Neuronal stem cell (in vitro differentiated cells): Measurements from ENCODE around the gene UAP1.

ENCODE experiments used
- DNase-seq: peaks from one replicate; pipeline ENCODE4 v3.0.0-alpha.2; 2013; ENCODE audit warnings: low spot score
- H2AFZ ChIP-seq: one replicate; pipeline ENCODE4 v1.6.1; 2013; ENCODE audit warnings: mild to moderate bottlenecking, low read length, inconsistent platforms
- H2AK5ac ChIP-seq: 2 replicates; pipeline ENCODE4 v1.6.1; 2013; ENCODE audit warnings: low read depth, mild to moderate bottlenecking, inconsistent platforms, low read length, moderate library complexity, mixed read lengths
- H2BK120ac ChIP-seq: 2 replicates; pipeline ENCODE4 v1.6.1; 2013; ENCODE audit warnings: low read depth, mild to moderate bottlenecking, inconsistent platforms, low read length, moderate library complexity, mixed read lengths
- H2BK12ac ChIP-seq: one replicate; pipeline ENCODE4 v1.6.1; 2013; ENCODE audit warnings: low read length, inconsistent platforms
- H2BK15ac ChIP-seq: 2 replicates; pipeline ENCODE4 v1.6.1; 2013; ENCODE audit warnings: mild to moderate bottlenecking, low read length, inconsistent platforms, mixed read lengths
- H2BK5ac ChIP-seq: one replicate; pipeline ENCODE4 v1.6.1; 2013; ENCODE audit warnings: inconsistent platforms, mild to moderate bottlenecking, low read length, moderate library complexity
- H3K14ac ChIP-seq: one replicate; pipeline ENCODE4 v1.6.1; 2013; ENCODE audit warnings: low read length, inconsistent platforms
- H3K18ac ChIP-seq: 2 replicates; pipeline ENCODE4 v1.6.1; 2013; ENCODE audit warnings: low read length, inconsistent platforms
- H3K23ac ChIP-seq: 2 replicates; pipeline ENCODE4 v1.6.1; 2013; ENCODE audit warnings: low read depth, mild to moderate bottlenecking, mixed read lengths, low read length, inconsistent platforms; ENCODE audit not compliant: poor library complexity
- H3K27ac ChIP-seq: replicated peaks from 3 replicates; pipeline ENCODE4 v1.5.1; 2013; ENCODE audit warnings: low read length, inconsistent platforms
- H3K27me3 ChIP-seq, 3 experiments: 2 replicates each; pipeline ENCODE4 v1.6.1; 2013; ENCODE audit warnings: low read length in 3 of 3, mild to moderate bottlenecking in 2 of 3, inconsistent platforms in 1 of 3, low read depth in 1 of 3, mixed read lengths in 1 of 3, moderate library complexity in 1 of 3; ENCODE audit not compliant: control insufficient read depth in 3 of 3, insufficient read depth in 3 of 3
- H3K36me3 ChIP-seq, 2 donors: replicated peaks in 1 of 2; 2 replicates each; pipeline ENCODE4 v1.6.1; 2013; ENCODE audit warnings: low read length in 2 of 2; ENCODE audit not compliant: control insufficient read depth in 2 of 2, insufficient read depth in 2 of 2
- H3K4ac ChIP-seq: 2 replicates; pipeline ENCODE4 v1.6.1; 2013; ENCODE audit warnings: inconsistent platforms, mild to moderate bottlenecking, low read length, moderate library complexity
- H3K4me1 ChIP-seq, 2 donors: 1 replicate in 1 of 2; 2 replicates in 1 of 2; pipeline ENCODE4 v1.6.1; 2013; ENCODE audit warnings: low read length in 2 of 2, low read depth in 1 of 2; ENCODE audit not compliant: control insufficient read depth in 2 of 2, insufficient read depth in 1 of 2
- H3K4me2 ChIP-seq: one replicate; pipeline ENCODE4 v1.6.1; 2013; ENCODE audit warnings: mild to moderate bottlenecking, low read length, inconsistent platforms; ENCODE audit not compliant: insufficient read depth, poor library complexity, severe bottlenecking
- H3K4me3 ChIP-seq, 2 donors: 2 replicates each; pipeline ENCODE4 v1.5.1; 2013; ENCODE audit warnings: low read length in 2 of 2, mild to moderate bottlenecking in 2 of 2, inconsistent platforms in 1 of 2, moderate library complexity in 1 of 2
- H3K79me1 ChIP-seq: one replicate; pipeline ENCODE4 v1.6.1; 2013; ENCODE audit warnings: low read depth, mild to moderate bottlenecking, inconsistent platforms, low read length, moderate library complexity
- H3K9ac ChIP-seq: one replicate; pipeline ENCODE4 v1.6.1; 2013; ENCODE audit warnings: mild to moderate bottlenecking, low read depth, low read length, inconsistent platforms; ENCODE audit not compliant: poor library complexity
- H3K9me3 ChIP-seq, 2 donors: replicated peaks in 1 of 2; 2 replicates each; pipeline versions ENCODE3 to v1.6.1; 2013; ENCODE audit warnings: low read length in 2 of 2, mild to moderate bottlenecking in 2 of 2, inconsistent platforms in 1 of 2, low read depth in 1 of 2, mixed read lengths in 1 of 2, moderate library complexity in 1 of 2; ENCODE audit not compliant: control insufficient read depth in 2 of 2, insufficient read depth in 1 of 2
- H4K8ac ChIP-seq: one replicate; pipeline ENCODE4 v1.6.1; 2013; ENCODE audit warnings: low read depth, mild to moderate bottlenecking, inconsistent platforms, low read length, moderate library complexity
- H4K91ac ChIP-seq: one replicate; pipeline ENCODE4 v1.6.1; 2013; ENCODE audit warnings: low read length, low read depth, mild to moderate bottlenecking, inconsistent platforms; ENCODE audit not compliant: poor library complexity
- WGBS, 2 donors: extraction: QIAGEN DNeasy Blood & Tissue Kit; methylation state at CpG; one replicate each; pipeline ENCODE4 v1.1.7; 2013; ENCODE audit warnings: missing lambda C conversion rate in 2 of 2, mixed read lengths in 1 of 2; ENCODE audit not compliant: insufficient read length in 2 of 2, insufficient replicate concordance in 1 of 2; ENCODE audit errors: extremely low coverage in 2 of 2; 5-methylcytosine and 5-hydroxymethylcytosine counted together

The UAP1 gene

GRCh38 chr1:162605225-162605927 is 43.9 kb downstream of the UAP1 start:
- Histone ChIP-seq H3K18ac (no peak overlapping the region), H3K4me1 (no peaks in the 10 kb centered on the region), H4K91ac (no peak overlapping the region), H2BK120ac (no peak overlapping the region), H3K4me3 (no peak overlapping the region), H4K8ac (no peak overlapping the region), H3K4ac (no peak overlapping the region), H3K27me3 (no peaks in the 10 kb centered on the region), H3K14ac (no peak overlapping the region), H2BK15ac (no peak overlapping the region), H3K9ac (no peak overlapping the region), H2BK12ac (no peak overlapping the region), H2AK5ac (no peak overlapping the region), H3K9me3 (no peaks in the 10 kb centered on the region), H3K27ac (no peak overlapping the region), H3K4me2 (no peak overlapping the region), H2BK5ac (no peak overlapping the region), H3K23ac (no peak overlapping the region), H3K79me1 (no peaks in the 10 kb centered on the region), H2AFZ (no peak overlapping the region), H3K36me3 (peaks cover 2 to 28% of the 10 kb centered on the region in 2 donors)
- DNase-seq = no peak
- 100% methylated on average over 1 of the region's 3 CpGs; no CpG with 5 or more reads in 1 of the 2 donors for WGBS, 2 donors

DNA sequence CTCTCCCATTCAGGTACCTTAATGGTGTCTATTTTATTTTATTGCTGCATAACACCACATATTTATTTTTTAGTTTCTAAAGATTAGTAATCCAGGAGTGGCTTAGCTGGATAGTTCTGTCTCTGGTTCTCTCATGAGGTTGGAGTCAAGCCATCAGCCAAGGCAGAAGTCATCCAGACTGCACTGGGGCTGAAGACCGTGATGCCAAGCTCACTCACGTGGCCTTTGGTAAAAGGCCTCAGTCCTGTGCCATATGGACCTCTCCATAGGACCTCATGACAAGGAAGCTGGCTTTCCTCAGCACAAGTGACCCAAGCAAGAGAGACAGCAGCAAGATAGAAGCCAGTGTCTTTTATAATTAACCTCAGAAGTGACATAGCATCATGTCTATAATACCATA is 47.8 kb downstream of the UAP1 start:
- Histone ChIP-seq H3K4me2 (no peak overlapping the region), H2AFZ (no peak overlapping the region), H3K14ac (no peak overlapping the region), H3K23ac (no peak overlapping the region), H3K36me3 (no peaks in the 10 kb centered on the region), H2BK120ac (no peak overlapping the region), H3K79me1 (no peaks in the 10 kb centered on the region), H2BK15ac (no peak overlapping the region), H4K91ac (no peak overlapping the region), H3K4ac (no peak overlapping the region), H3K9me3 (no peaks in the 10 kb centered on the region), H2BK5ac (no peak overlapping the region), H3K9ac (no peak overlapping the region), H3K4me1 (peaks cover 0 to 2% of the 10 kb centered on the region in 2 donors), H3K27ac (no peak overlapping the region), H3K4me3 (no peak overlapping the region), H2AK5ac (no peak overlapping the region), H4K8ac (no peak overlapping the region), H3K18ac (no peak overlapping the region), H2BK12ac (no peak overlapping the region), H3K27me3 (no peaks in the 10 kb centered on the region)
- no peak for DNase-seq
- WGBS, 2 donors = no CpG with 5 or more reads among the region's 2 CpGs

DNA sequence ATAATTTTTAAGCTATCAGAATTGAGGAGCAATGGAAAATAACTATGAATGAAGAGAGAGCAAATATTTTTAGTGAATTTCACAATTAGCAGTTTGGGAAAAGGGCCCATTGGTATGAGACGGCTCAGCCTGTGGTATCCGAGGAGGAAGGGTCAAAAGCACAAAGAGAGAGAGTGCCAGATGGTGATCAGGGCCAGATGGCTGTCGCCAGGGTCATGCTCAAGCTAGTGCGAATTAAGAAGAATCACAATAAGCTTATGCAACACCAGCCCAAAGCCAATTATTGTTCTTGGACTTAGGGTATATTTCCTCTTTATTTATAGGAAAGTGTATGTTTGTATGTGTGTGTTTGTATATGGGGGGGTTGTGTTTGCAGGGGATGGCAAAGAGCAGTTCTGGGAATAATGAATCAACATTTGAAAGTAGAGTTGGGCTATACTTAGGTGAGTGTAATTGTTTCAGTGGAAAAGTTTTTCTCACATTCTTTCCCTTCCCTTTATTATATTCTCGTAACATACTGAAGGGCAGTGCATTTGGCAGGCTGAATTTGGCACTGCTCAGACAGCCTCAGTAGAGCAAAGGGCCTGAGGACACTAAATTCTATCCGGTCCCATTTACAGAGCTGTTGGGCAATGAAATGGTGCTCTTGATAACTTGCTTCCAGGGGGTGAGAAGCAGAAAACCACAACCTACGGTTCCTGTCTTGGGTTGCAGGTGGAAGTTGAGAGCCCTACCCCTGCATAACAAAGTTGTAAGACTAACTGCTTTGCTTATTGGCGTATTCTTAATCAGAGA is 51.3 kb downstream of the UAP1 start:
- no peaks in the 10 kb centered on the region for H3K79me1 ChIP-seq
- H3K23ac ChIP-seq = no peak overlapping the region
- H4K8ac ChIP-seq = no peak overlapping the region
- H2BK15ac ChIP-seq = no peak overlapping the region
- no peak overlapping the region for H3K4ac ChIP-seq
- H2AFZ ChIP-seq = peak overlapping the region; percentile 70
- no peak overlapping the region for H3K27ac ChIP-seq
- H2BK12ac ChIP-seq = no peak overlapping the region
- H2BK120ac ChIP-seq = no peak overlapping the region
- peaks cover 0 to 2% of the 10 kb centered on the region in 2 donors for H3K4me1 ChIP-seq
- no peak for DNase-seq
- no peak overlapping the region for H3K4me3 ChIP-seq
- no peak overlapping the region for H4K91ac ChIP-seq
- H2AK5ac ChIP-seq = no peak overlapping the region
- WGBS, 2 donors = no CpG with 5 or more reads among the region's 8 CpGs
- H3K14ac ChIP-seq = no peak overlapping the region
- H3K9me3 ChIP-seq = peaks cover 0 to 11% of the 10 kb centered on the region in 2 donors
- no peak overlapping the region for H2BK5ac ChIP-seq
- H3K4me2 ChIP-seq = no peak overlapping the region
- H3K9ac ChIP-seq = no peak overlapping the region
- H3K27me3 ChIP-seq = no peaks in the 10 kb centered on the region
- no peak overlapping the region for H3K18ac ChIP-seq
- H3K36me3 ChIP-seq = no peaks in the 10 kb centered on the region

GRCh38 chr1:162616848-162617247 is 55.3 kb downstream of the UAP1 start:
- no peak overlapping the region for H3K4me3 ChIP-seq
- no peaks in the 10 kb centered on the region for H3K79me1 ChIP-seq
- H3K27me3 ChIP-seq = no peaks in the 10 kb centered on the region
- H2AFZ ChIP-seq = no peak overlapping the region
- H2AK5ac ChIP-seq = no peak overlapping the region
- DNase-seq = no peak
- no peaks in the 10 kb centered on the region for H3K36me3 ChIP-seq
- no peak overlapping the region for H2BK15ac ChIP-seq
- H3K23ac ChIP-seq = no peak overlapping the region
- no CpG with 5 or more reads among the region's 1 CpG for WGBS, 2 donors
- H2BK12ac ChIP-seq = no peak overlapping the region
- no peak overlapping the region for H3K18ac ChIP-seq
- H4K8ac ChIP-seq = no peak overlapping the region
- no peak overlapping the region for H2BK5ac ChIP-seq
- H3K9me3 ChIP-seq = peaks cover 0 to 11% of the 10 kb centered on the region in 2 donors
- H2BK120ac ChIP-seq = no peak overlapping the region
- H3K14ac ChIP-seq = no peak overlapping the region
- no peak overlapping the region for H4K91ac ChIP-seq
- peaks cover 0 to 2% of the 10 kb centered on the region in 2 donors for H3K4me1 ChIP-seq
- H3K27ac ChIP-seq = no peak overlapping the region
- H3K4ac ChIP-seq = no peak overlapping the region
- no peak overlapping the region for H3K9ac ChIP-seq
- no peak overlapping the region for H3K4me2 ChIP-seq
